AML-193 (cell line): ENCODE results near the gene ESRRB.

ENCODE experiments used
- DNase-seq, 2 experiments: peaks; one replicate each; lab custom pipeline; 2025; lab: John Stamatoyannopoulos, UW

Gene ESRRB

GRCh38 chr14:76407449-76408150 lies 31.7 kb downstream of the ESRRB start:
- no peak for DNase-seq

GRCh38 chr14:76408877-76409276 lies 32.9 kb downstream of the ESRRB start:
- DNase-seq, result no peak

GRCh38 chr14:76412501-76412900 lies 36.6 kb downstream of the ESRRB start:
- no peak for DNase-seq

GRCh38 chr14:76413106-76413961 lies 37.4 kb downstream of the ESRRB start:
- no peak for DNase-seq

GRCh38 chr14:76413962-76414600 lies 38.1 kb downstream of the ESRRB start:
- no peak for DNase-seq

GRCh38 chr14:76419399-76419798 lies 43.5 kb downstream of the ESRRB start:
- no peak for DNase-seq

- DNase-seq, result no peak
Measured at GRCh38 chr14:76420827-76421226, 44.9 kb downstream of the ESRRB start.

- DNase-seq, result no peak
Measured at GRCh38 chr14:76421662-76422061, 45.7 kb downstream of the ESRRB start.

- DNase-seq, result no peak
Measured at GRCh38 chr14:76422662-76423061, 46.7 kb downstream of the ESRRB start.

- DNase-seq, result no peak
Measured at GRCh38 chr14:76423534-76423933, 47.6 kb downstream of the ESRRB start.

GRCh38 chr14:76424359-76424758 lies 48.4 kb downstream of the ESRRB start:
- no peak for DNase-seq

GRCh38 chr14:76426161-76426696 lies 50.3 kb downstream of the ESRRB start:
- no peak for DNase-seq

- DNase-seq, result no peak
Measured at GRCh38 chr14:76428611-76429010, 52.7 kb downstream of the ESRRB start.

GRCh38 chr14:76430017-76430416 lies 54.1 kb downstream of the ESRRB start:
- no peak for DNase-seq

GRCh38 chr14:76430475-76430980 lies 54.6 kb downstream of the ESRRB start:
- no peak for DNase-seq

GRCh38 chr14:76431538-76431937 lies 55.6 kb downstream of the ESRRB start:
- DNase-seq, result no peak

GRCh38 chr14:76432827-76433752 lies 57.2 kb downstream of the ESRRB start:
- DNase-seq, result no peak

- no peak for DNase-seq
Measured at GRCh38 chr14:76434220-76434619, 58.3 kb downstream of the ESRRB start.

- DNase-seq, result no peak
Measured at GRCh38 chr14:76439237-76439775, 63.4 kb downstream of the ESRRB start.

- DNase-seq, result no peak
Measured at GRCh38 chr14:76446486-76446885, 70.5 kb downstream of the ESRRB start.

GRCh38 chr14:76446921-76447320 lies 71.0 kb downstream of the ESRRB start:
- DNase-seq, result no peak
